Measurements from ENCODE around the gene PCDH15. TPM values are rescaled to one million over a fixed set of nuclear protein-coding genes. Genes with fewer than 3 reads are reported as not detected.

PCDH15 gene
- total RNA-seq, 4 donors from 2014 or later: not detected

GRCh38 chr10:54131833-54132232, 669.2 kb downstream of the PCDH15 start:
- no peak overlapping the region for H3K27ac ChIP-seq
- TF ChIP-seq CTCF (IDR thresholded peaks at IDR 0.05) (no peak), POLR2A (IDR thresholded peaks at IDR 0.05) (no peak)
- H3K36me3 ChIP-seq: no peaks in the 10 kb centered on the region
- no peak overlapping the region for H3K4me3 ChIP-seq
- no peaks in the 10 kb centered on the region for H3K4me1 ChIP-seq
- no peaks in the 10 kb centered on the region for H3K9me3 ChIP-seq
- 72 to 78% methylated on average over 6 of the region's 6 CpGs for WGBS, 2 donors
- no peak for DNase-seq
- intact Hi-C loops (cut with DNase I): no loop called here
- no peaks in the 10 kb centered on the region for H3K27me3 ChIP-seq

- Histone ChIP-seq H3K9me3 (no peaks in the 10 kb centered on the region), H3K4me3 (no peak overlapping the region), H3K27me3 (no peaks in the 10 kb centered on the region), H3K36me3 (no peaks in the 10 kb centered on the region), H3K4me1 (no peaks in the 10 kb centered on the region), H3K27ac (no peak overlapping the region)
- DNase-seq: no peak
- WGBS, 2 donors: 54 to 72% methylated on average over 4 to 6 of the region's 6 CpGs
- TF ChIP-seq POLR2A (IDR thresholded peaks at IDR 0.05) (no peak), CTCF (IDR thresholded peaks at IDR 0.05) (no peak)
- intact Hi-C loops (cut with DNase I): no loop called here
These were observed 670.6 kb downstream of the PCDH15 start for GRCh38 chr10:54130394-54130793.

GRCh38 chr10:54125098-54125747, 675.8 kb downstream of the PCDH15 start:
- no peaks in the 10 kb centered on the region for H3K36me3 ChIP-seq
- H3K9me3 ChIP-seq: no peaks in the 10 kb centered on the region
- no peak overlapping the region for H3K4me3 ChIP-seq
- TF ChIP-seq CTCF (IDR thresholded peaks at IDR 0.05) (no peak), POLR2A (IDR thresholded peaks at IDR 0.05) (no peak)
- intact Hi-C loops (cut with DNase I): no loop called here
- H3K4me1 ChIP-seq: no peaks in the 10 kb centered on the region
- H3K27ac ChIP-seq: no peak overlapping the region
- H3K27me3 ChIP-seq: no peaks in the 10 kb centered on the region
- 21 to 44% methylated on average over 3 of the region's 3 CpGs for WGBS, 2 donors
- DNase-seq: no peak

GRCh38 chr10:54124209-54124885, 676.7 kb downstream of the PCDH15 start:
- Histone ChIP-seq H3K4me3 (no peak overlapping the region), H3K27ac (no peak overlapping the region), H3K4me1 (no peaks in the 10 kb centered on the region), H3K27me3 (no peaks in the 10 kb centered on the region), H3K36me3 (no peaks in the 10 kb centered on the region), H3K9me3 (no peaks in the 10 kb centered on the region)
- TF ChIP-seq CTCF (IDR thresholded peaks at IDR 0.05): no peak
- no peak for TF ChIP-seq POLR2A (IDR thresholded peaks at IDR 0.05)
- intact Hi-C loops (cut with DNase I): no loop called here
- DNase-seq: no peak
- 49 to 56% methylated on average over 6 of the region's 6 CpGs for WGBS, 2 donors

GRCh38 chr10:54120806-54121205, 680.2 kb downstream of the PCDH15 start:
- no peaks in the 10 kb centered on the region for H3K36me3 ChIP-seq
- WGBS, 2 donors: 41 to 46% methylated on average over 1 of the region's 1 CpG
- DNase-seq: no peak
- intact Hi-C loops (cut with DNase I): no loop called here
- no peaks in the 10 kb centered on the region for H3K27me3 ChIP-seq
- H3K27ac ChIP-seq: no peak overlapping the region
- H3K4me1 ChIP-seq: no peaks in the 10 kb centered on the region
- H3K4me3 ChIP-seq: no peak overlapping the region
- H3K9me3 ChIP-seq: no peaks in the 10 kb centered on the region
- TF ChIP-seq POLR2A (IDR thresholded peaks at IDR 0.05) (no peak), CTCF (IDR thresholded peaks at IDR 0.05) (no peak)

All from esophagus squamous epithelium (tissue), 5 donors.